GM19463 (cell line): Measurements from ENCODE around the gene ZNF526.

Source experiments
- ATAC-seq: cut with Tn5 transposase; IDR thresholded peaks from one replicate; pipeline ENCODE4 v1.9.1; 2021; ENCODE audit warnings: mild to moderate bottlenecking, moderate library complexity; ENCODE audit not compliant: unreplicated experiment

The ZNF526 gene

GRCh38 chr19:42274065-42274682 is 54.1 kb downstream of the ZNF526 start:
- ATAC-seq = no peak

GRCh38 chr19:42275103-42275502 is 55.0 kb downstream of the ZNF526 start:
- ATAC-seq = no peak

- no peak for ATAC-seq
Measured at GRCh38 chr19:42275517-42275916, 55.4 kb downstream of the ZNF526 start.

- no peak for ATAC-seq
Measured at GRCh38 chr19:42276284-42276683, 56.2 kb downstream of the ZNF526 start.

GRCh38 chr19:42276821-42277220 is 56.7 kb downstream of the ZNF526 start:
- no peak for ATAC-seq
